GM19328 (cell line): ENCODE data around the gene SIGLEC14.
"Not testable (repeated sequence)": the region's sequence is repeated elsewhere in the genome, so short reads cannot be mapped to it uniquely, and the experiment has no call there.

ENCODE experiments used
- ATAC-seq: cut with Tn5 transposase; IDR thresholded peaks from one replicate; pipeline ENCODE4 v1.9.1; 2021; ENCODE audit warnings: mild to moderate bottlenecking, moderate library complexity; ENCODE audit not compliant: unreplicated experiment

SIGLEC14 gene

DNA sequence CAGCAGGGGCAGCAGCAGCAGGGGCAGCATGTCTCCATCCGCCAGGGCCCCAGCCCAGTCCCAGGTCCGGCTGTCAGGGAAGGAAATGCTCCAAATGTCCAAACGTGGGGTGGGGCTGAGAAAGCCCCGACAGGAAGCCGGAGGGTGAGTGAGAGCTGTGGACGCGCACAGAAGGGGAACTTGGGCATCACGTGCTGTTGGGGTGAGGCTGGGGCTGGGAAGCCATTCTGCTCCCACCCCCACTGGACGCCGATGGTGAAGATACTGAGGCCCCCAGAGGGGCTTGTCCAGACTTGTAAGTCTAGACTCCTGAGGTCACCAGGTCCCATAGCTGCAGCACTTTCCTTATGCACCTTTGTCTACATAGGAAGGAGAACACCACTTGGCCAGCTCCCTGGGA, at the start of gene SIGLEC14:
Gene SIGLEC14 (minus strand): TSS at position 96 of the 400 bp plus-strand sequence. CDS start 66 bp downstream, at position 30.
- not testable (repeated sequence) for ATAC-seq

DNA sequence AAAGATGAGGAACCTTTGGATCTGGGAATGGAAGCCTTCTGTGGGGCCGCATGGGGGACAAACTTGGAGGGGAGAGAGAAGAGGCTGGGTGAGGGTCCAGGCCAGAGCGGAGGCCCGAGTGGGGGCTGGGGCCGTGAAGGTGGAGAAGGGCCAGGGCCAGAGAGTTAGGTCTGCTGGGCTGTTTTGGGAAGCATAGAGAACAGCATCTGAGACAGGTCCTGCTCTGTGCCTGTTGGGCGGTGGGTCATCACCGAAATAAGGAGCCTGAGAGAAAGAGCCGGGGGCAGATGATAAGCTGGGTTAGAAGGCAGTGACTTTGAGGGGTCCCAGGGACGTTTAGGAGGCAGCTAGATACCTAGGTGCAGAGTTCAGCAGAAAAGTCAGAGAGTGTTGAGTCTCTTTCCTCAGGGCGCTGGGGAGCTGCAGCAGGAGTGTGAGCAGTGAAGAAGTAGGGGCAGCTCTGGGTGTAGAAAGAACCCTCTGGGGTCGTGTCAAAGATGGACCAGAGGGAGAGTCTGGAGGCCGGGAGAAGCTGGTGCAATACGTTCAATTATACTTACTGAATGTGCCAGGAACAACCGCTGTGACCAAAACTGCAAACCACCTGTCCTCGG, 49.2 kb upstream of the SIGLEC14 start:
- ATAC-seq: no peak

GRCh38 chr19:51695088-51695487, 48.5 kb upstream of the SIGLEC14 start:
- ATAC-seq: no peak

GRCh38 chr19:51694318-51695085, 47.9 kb upstream of the SIGLEC14 start:
- ATAC-seq: no peak

DNA sequence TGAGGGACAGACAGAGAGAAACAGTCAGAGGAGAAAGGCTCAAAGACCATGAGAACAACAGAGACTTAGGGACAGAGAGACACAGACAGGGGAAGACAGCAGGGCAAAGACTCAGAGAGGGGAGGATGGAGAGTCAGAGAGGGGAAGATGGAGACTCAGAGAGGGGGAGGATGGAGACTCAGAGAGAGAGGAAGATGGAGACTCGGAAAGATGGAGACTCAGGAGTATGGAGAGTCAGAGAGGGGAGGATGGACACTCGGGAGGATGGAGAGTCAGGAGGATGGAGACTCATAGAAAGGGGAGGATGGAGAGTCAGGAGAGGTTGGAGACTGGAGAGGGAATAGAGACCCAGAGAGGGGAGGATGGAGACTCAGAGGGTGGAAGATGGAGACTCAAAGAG, 47.2 kb upstream of the SIGLEC14 start:
- ATAC-seq: no peak

- ATAC-seq: no peak
These were observed 46.6 kb upstream of the SIGLEC14 start, which contains the start of gene SPACA6 for GRCh38 chr19:51693260-51693659. Gene SPACA6, plus strand, starts transcription at chr19:51693330. Its CDS starts 197 bp downstream, at chr19:51693527.

DNA sequence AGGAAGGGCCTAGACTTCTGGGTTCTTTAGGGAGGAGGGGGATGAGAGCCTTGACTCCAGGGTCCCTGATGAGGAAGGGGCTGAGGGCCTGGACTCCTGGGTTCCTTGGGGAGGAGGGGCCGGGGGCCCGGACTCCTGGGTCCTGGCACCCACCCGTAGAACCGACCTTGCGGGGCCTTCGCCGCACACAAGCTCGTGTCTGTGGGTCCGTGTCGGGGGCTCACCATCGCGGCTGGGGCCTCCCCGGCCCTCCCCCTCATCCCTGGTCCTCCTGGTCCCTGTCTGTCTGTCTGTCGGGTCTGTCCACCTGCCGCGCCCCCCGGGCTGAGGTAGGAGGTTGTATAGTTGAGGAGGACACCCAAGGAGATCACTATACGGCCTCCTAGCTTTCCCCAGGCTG, 45.8 kb upstream of the SIGLEC14 start:
- no peak for ATAC-seq

- ATAC-seq: no peak
These were observed 45.2 kb upstream of the SIGLEC14 start for GRCh38 chr19:51691584-51692428.

DNA sequence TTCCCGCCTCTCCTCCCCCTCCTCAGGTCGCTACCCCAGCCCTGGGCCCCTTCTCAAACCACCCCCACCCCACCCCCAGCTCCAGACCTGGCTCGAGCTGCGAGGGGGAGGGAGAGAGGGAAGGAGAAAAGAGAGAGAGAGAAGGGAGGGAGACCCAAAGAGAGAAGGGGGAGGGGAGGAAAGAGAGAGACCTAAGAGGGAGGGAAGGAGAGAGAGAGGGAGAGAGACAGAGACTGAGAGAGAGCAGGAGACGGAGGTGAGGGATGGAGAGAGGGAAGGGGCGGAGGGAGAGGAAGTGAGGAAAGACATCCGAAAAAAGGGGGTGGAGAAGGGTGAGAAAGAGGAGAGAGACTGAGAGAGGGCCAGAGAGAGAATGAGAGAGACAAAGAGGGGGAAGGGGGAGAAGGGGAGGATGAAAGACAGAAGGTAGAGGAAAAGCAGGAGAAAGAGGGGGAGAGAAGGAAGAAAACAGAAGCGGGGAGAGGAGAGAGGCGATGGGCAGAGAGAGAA, 44.5 kb upstream of the SIGLEC14 start:
- no peak for ATAC-seq

DNA sequence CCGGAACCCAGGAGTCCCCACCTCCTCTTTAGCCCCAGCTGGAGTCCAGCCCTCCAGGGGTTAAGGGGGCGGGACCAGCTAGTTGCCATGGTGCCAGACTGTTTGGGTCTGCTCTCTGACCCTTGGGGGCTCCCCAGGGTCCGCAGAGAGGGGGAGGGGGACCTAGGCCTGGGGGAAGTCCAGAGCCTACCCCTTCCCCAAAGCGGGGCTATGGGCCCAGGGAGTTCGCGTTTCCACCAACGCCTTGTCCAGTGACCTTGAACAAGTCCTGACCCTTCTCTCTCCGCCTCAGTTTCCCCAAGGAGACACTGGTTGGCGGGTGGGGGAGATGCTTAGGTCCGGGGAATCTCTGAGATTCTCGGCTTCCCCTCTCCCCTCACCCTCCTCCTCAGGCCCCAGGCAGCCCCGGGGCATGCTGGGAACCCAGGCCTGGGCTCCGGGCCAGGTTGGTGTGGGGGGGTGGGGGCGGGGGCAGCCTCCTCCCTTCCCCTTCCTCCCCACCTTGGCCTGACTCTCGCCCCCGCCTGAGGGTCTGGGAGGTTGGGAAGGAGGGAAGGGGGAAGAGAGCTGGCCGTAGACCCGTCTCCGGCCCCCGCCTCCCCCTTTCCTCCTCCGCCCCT, 43.9 kb upstream of the SIGLEC14 start:
- no peak for ATAC-seq

DNA sequence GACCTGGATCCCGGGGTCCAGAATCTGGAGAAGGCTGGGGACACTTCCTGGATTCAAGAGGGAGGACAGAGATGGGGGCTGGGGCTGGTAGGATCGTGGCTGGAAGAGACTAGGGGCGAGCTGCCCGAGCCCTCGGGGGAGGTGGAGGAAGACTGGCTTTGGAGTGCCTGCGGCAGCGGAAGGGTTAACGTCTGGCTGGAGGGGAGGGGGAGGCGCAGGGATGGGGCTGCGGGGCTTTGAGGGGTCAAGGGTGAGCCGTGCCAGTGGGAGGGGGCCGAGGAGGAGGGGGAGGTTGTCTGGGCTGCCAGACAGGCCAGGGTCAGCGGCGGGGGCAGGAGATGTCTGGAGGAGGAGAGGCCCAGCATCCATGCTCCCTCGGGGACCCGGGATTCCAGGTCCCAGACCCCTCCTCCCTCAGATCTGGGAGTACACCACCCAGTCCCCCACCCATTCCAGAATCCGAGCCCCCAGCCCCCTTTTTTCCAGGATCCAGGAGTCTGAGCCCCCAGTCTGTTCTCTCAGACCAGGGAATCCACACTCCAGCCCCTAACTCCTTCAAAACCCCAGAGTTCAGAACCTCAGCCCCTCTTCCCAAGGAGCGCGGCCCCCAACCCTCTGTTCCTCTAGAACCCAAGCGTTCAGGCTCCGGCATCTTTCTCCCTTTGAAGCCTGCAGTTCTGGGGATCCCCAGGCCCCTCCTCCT, 43.3 kb upstream of the SIGLEC14 start:
- no peak for ATAC-seq

GRCh38 chr19:51688671-51689571, 42.3 kb upstream of the SIGLEC14 start:
- ATAC-seq: no peak

DNA sequence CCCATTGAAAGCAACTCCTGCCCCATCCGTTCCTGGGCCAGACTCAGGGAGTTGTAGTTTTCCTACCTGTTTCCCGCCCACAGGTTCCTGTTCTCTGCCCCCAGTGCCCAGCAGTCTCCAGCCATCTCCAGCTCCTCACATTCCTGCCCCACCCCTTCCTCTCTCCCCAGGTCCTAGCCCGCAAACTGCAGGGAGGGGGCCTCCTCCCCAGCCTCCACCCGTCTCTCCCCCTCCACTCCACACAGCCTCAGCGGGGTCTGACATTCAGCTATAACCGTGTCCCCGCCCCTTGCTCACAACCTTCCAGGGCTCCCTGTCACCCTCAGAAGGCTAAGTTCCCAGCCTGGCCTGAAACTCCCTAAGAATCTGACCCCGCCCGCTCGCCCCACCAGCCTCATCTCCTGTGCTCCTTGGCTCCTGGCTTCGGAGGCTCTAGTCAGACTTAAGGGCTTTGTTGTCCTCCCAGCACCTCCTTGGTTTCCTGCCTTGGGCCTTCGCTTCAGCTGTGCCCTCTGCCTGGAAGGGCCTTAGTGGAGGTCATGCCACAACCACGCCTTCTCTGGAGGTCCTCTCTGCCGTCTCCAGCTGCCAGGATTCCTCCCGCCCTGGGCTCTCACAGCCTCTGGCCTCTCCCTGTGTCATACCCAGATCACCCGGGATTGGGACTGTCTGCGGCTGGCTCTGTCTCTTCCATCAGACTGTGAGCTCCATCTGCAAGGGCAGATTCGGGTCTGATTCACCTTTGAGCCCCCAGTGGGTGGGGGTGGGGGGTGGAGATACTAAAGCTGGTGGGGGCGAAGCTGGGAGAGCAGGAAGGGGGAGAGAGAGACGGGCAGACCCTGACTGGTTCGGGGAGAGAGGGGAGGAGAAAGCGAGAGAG, 41.4 kb upstream of the SIGLEC14 start:
- ATAC-seq: no peak

DNA sequence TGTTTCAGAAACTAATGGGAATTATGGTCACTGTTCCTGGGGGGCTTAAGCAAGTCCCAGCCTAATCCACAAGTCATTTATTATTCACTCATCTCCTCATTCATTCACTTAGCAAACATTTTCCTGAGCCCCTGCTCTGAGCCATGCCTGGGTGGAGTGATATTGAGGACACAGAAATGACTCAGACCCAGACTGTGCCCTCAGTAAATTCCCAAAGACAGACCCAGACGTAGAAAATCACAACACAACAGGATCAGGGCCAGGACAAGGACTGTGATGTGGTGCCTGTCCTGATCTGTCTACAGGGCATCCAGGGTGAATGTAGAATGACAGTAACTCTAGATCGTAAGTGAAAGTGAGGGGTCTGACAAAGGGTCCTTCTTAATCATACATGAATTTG, 39.5 kb upstream of the SIGLEC14 start:
- ATAC-seq: no peak

DNA sequence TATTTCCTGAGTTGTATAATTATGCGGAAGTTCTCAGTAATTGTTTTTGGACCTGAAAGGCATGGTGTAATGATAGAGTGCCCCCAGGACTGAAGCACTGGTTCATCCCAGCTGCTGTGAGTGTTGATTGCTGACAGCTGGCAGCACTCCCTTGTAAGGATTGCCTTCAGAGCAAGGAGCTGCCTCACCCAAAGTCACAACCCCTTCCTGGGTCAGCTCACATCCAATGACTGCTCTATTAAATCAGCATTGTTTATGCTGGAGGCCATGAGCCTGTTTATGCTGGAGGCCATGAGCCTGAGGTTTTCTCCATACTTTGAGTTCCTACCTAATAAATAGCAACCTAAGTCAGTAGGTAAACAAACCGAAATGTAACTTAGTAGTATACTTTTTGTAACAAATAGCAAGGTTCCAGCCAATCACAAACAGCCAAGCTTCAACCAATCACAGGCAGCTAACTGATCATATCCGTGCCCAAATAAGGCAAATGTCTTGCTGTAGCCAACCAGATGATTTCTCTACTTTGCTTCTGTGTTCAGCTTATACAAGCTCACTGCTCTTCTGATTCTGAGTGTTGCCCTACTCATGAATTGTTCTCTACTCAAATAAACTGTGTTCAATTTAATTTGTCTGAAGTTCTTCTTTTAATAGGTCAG, 34.8 kb upstream of the SIGLEC14 start:
- ATAC-seq: no peak

DNA sequence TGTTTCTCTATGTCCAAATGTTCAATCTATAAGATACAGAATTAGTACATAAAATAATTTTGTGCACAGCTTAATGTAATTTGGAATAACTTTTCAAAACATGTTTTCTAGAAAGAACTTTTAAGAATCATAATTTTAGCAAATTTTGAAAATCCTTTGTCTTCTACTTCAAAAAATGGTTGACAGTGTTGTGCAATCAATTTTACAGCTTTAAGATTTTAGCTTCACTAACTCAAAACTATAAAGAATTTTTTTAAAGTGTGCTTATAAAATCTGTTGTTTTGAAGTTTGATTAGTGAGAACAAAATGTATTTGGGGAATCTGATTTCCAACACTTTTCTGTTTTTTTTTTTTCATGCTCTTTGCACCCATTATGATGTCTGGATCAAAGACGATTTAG, 33.8 kb upstream of the SIGLEC14 start:
- ATAC-seq: no peak

DNA sequence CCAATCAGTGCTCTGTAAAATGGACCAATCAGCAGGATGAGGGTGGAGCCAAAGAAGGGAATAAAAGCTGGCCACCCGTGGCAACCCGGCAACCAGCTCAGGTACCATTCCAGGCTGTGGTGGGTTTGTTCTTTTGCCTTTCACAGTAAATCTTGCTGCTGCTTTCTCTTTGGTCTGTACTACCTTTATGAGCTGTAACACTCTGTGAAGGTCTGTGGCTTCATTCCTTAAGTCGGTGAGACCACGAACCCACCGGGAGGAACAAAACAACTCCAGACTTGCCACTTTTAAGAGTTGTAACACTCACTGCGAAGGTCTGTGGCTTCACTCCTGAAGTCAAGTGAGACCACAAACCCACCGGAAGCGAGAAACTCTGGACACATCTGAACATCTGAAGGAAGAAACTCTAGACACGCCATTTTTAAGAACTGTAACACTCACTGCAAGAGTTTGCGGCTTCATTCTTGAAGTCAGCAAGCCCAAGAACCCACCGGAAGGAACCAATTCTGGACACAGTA, 30.0 kb upstream of the SIGLEC14 start:
- ATAC-seq: no peak
